Measurements from ENCODE around the gene FHOD1. TPM values are rescaled to one million over a fixed set of nuclear protein-coding genes. Genes with fewer than 3 reads are reported as not detected.

Gene FHOD1
- total RNA-seq, 1 donor = 28.2 TPM

DNA sequence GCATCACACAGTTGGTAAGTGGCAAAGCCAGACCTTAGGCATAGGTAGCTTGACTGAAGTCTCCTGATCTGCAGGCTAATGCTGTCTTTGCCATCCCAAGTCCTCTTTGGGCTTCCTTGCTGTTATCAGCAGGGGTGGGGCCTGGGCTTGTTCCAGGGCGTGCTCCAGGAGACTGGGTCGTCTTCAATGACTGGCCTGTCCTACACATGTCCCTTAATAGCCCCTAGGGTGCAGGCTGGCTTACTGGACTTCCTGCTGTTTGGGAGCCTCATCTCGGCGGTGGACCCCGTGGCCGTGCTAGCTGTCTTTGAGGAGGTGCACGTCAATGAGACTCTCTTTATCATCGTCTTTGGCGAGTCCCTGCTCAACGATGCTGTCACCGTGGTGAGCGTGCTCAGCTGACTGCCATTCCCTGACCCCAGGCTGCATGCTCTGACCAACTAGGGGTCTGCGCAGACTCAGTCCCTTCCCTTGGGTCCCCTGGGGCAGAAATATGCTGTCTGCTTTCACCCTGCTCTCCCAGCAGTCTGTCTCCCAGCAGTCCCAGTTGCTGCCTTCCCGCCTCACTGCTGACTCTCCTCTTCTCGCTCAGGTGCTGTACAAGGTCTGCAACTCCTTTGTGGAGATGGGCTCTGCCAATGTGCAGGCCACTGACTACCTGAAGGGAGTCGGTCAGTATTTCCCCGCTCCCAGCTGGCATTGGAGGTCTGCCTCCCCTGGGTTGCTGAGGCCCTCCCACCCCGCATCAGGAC, 7.7 kb upstream of the FHOD1 start:
- H3K36me3 ChIP-seq (ENCODE audit: insufficient read depth, low read length) = peaks cover 6% of the 10 kb centered on the region
- no peak overlapping the region for H3K4me2 ChIP-seq (ENCODE audit: insufficient read depth, low read length)
- H3K27me3 ChIP-seq (ENCODE audit: insufficient read depth, low read length) = no peaks in the 10 kb centered on the region
- H3K9me3 ChIP-seq (ENCODE audit: low read depth, low read length) = no peaks in the 10 kb centered on the region
- no peak overlapping the region for H3K27ac ChIP-seq (ENCODE audit: low read depth, low read length)
- H3K4me1 ChIP-seq (ENCODE audit: insufficient read depth, low read length) = peaks cover 13% of the 10 kb centered on the region
- H3K79me2 ChIP-seq (ENCODE audit: insufficient read depth, low read length) = no peaks in the 10 kb centered on the region
- peak; percentile 29 for DNase-seq (ENCODE audit: insufficient read length, low spot score, missing footprints)
- peaks cover 4% of the 10 kb centered on the region for H4K20me1 ChIP-seq (ENCODE audit: insufficient read depth, low read length)
- no peak for TF ChIP-seq CTCF (IDR thresholded peaks at IDR 0.05; ENCODE audit: extremely low read depth, low read depth, low read length)
- H2AFZ ChIP-seq (ENCODE audit: low read length) = no peak overlapping the region
- no peak overlapping the region for H3K4me3 ChIP-seq (ENCODE audit: insufficient read depth, low read length)

GRCh38 chr16:67252609-67253497, 5.6 kb upstream of the FHOD1 start:
- Histone ChIP-seq H3K4me1 (ENCODE audit: insufficient read depth, low read length) (peaks cover 26% of the 10 kb centered on the region), H3K4me2 (ENCODE audit: insufficient read depth, low read length) (no peak overlapping the region), H3K36me3 (ENCODE audit: insufficient read depth, low read length) (peaks cover 6% of the 10 kb centered on the region), H2AFZ (ENCODE audit: low read length) (no peak overlapping the region), H3K27ac (ENCODE audit: low read depth, low read length) (no peak overlapping the region), H4K20me1 (ENCODE audit: insufficient read depth, low read length) (peaks cover 4% of the 10 kb centered on the region), H3K79me2 (ENCODE audit: insufficient read depth, low read length) (peaks cover 6% of the 10 kb centered on the region), H3K9me3 (ENCODE audit: low read depth, low read length) (no peaks in the 10 kb centered on the region), H3K27me3 (ENCODE audit: insufficient read depth, low read length) (no peaks in the 10 kb centered on the region), H3K4me3 (ENCODE audit: insufficient read depth, low read length) (no peak overlapping the region)
- TF ChIP-seq CTCF (IDR thresholded peaks at IDR 0.05; ENCODE audit: extremely low read depth, low read depth, low read length) = no peak
- peak; percentile 36 for DNase-seq (ENCODE audit: insufficient read length, low spot score, missing footprints)

GRCh38 chr16:67250045-67250327, 2.7 kb upstream of the FHOD1 start:
- Histone ChIP-seq H3K27me3 (ENCODE audit: insufficient read depth, low read length) (no peaks in the 10 kb centered on the region), H3K4me2 (ENCODE audit: insufficient read depth, low read length) (peak overlapping the region; percentile 84), H4K20me1 (ENCODE audit: insufficient read depth, low read length) (peaks cover 4% of the 10 kb centered on the region), H3K27ac (ENCODE audit: low read depth, low read length) (peak overlapping the region; percentile 41), H2AFZ (ENCODE audit: low read length) (peak overlapping the region; percentile 63), H3K9me3 (ENCODE audit: low read depth, low read length) (no peaks in the 10 kb centered on the region), H3K4me1 (ENCODE audit: insufficient read depth, low read length) (peaks cover 35% of the 10 kb centered on the region), H3K36me3 (ENCODE audit: insufficient read depth, low read length) (peaks cover 6% of the 10 kb centered on the region), H3K4me3 (ENCODE audit: insufficient read depth, low read length) (peak overlapping the region; percentile 94), H3K79me2 (ENCODE audit: insufficient read depth, low read length) (peaks cover 19% of the 10 kb centered on the region)
- peak; percentile 76 for DNase-seq (ENCODE audit: insufficient read length, low spot score, missing footprints)
- no peak for TF ChIP-seq CTCF (IDR thresholded peaks at IDR 0.05; ENCODE audit: extremely low read depth, low read depth, low read length)
